Activated T-cell treated with anti-CD3 and anti-CD28 coated beads, Interleukin-2, amount 50 U/mL, for 4 hours (primary cell): ENCODE results near the gene OBP2A. TPM values are rescaled to one million over a fixed set of nuclear protein-coding genes. Genes with fewer than 3 reads are reported as not detected.
"Not testable (repeated sequence)": the region's sequence is repeated elsewhere in the genome, so short reads cannot be mapped to it uniquely, and the experiment has no call there.

Source experiments
- ATAC-seq, 2 donors: fragments of 200-7000 bp; cut with Tn5 transposase; one replicate each; pipeline ENCODE4 v1.10.0; 2021
- DNase-seq: peaks from one replicate; pipeline ENCODE4 v3.0.0-alpha.2; 2020
- H3K27me3 Mint-ChIP-seq: one replicate; pipeline ENCODE4 v1.8.0; 2021; ENCODE audit warnings: low read depth, mixed read lengths
- H3K36me3 Mint-ChIP-seq: one replicate; pipeline ENCODE4 v1.8.0; 2022; ENCODE audit warnings: mixed read lengths; ENCODE audit not compliant: insufficient read depth
- H3K4me1 Mint-ChIP-seq: one replicate; pipeline ENCODE4 v1.8.0; 2021; ENCODE audit warnings: low read depth, mixed read lengths
- H3K4me3 Mint-ChIP-seq: one replicate; pipeline ENCODE4 v1.8.0; 2021; ENCODE audit warnings: mild to moderate bottlenecking, moderate library complexity, mixed read lengths
- H3K9me3 Mint-ChIP-seq: one replicate; pipeline ENCODE4 v1.8.0; 2021; ENCODE audit warnings: mixed read lengths
- total RNA-seq, 3 donors: library from RNA; stranded (reverse); gene quantifications; one replicate each; pipeline ENCODE4 v1.2.1, GENCODE V29; 2021

Gene OBP2A
- total RNA-seq, 3 donors from 2014 or later = not detected

- no peak for ATAC-seq
- H3K36me3 Mint-ChIP-seq = peaks cover 17% of the 10 kb centered on the region
- DNase-seq = no peak
- peaks cover 17% of the 10 kb centered on the region for H3K4me1 Mint-ChIP-seq
- no peak overlapping the region for H3K4me3 Mint-ChIP-seq
- H3K9me3 Mint-ChIP-seq = peaks cover 11% of the 10 kb centered on the region
- no peaks in the 10 kb centered on the region for H3K27me3 Mint-ChIP-seq
Observed at GRCh38 chr9:135505406-135506187, 40.3 kb upstream of the OBP2A start.

GRCh38 chr9:135506327-135507103, 39.4 kb upstream of the OBP2A start:
- DNase-seq = no peak
- H3K4me3 Mint-ChIP-seq = no peak overlapping the region
- peaks cover 11% of the 10 kb centered on the region for H3K9me3 Mint-ChIP-seq
- peaks cover 17% of the 10 kb centered on the region for H3K36me3 Mint-ChIP-seq
- peaks cover 16% of the 10 kb centered on the region for H3K4me1 Mint-ChIP-seq
- H3K27me3 Mint-ChIP-seq = no peaks in the 10 kb centered on the region
- ATAC-seq = no peak

- Mint-ChIP-seq H3K9me3 (peaks cover 11% of the 10 kb centered on the region), H3K4me1 (peaks cover 8% of the 10 kb centered on the region)
- no peak for ATAC-seq
Observed at GRCh38 chr9:135507104-135508035, 38.6 kb upstream of the OBP2A start.

GRCh38 chr9:135508211-135508820, 37.6 kb upstream of the OBP2A start:
- peaks cover 13% of the 10 kb centered on the region for H3K36me3 Mint-ChIP-seq
- DNase-seq = no peak
- ATAC-seq = no peak
- peaks cover 4% of the 10 kb centered on the region for H3K4me1 Mint-ChIP-seq
- H3K4me3 Mint-ChIP-seq = no peak overlapping the region
- H3K9me3 Mint-ChIP-seq = peaks cover 11% of the 10 kb centered on the region
- H3K27me3 Mint-ChIP-seq = no peaks in the 10 kb centered on the region

More at GRCh38 chr9:135507104-135508035, 38.6 kb upstream of the OBP2A start:
- H3K4me3 Mint-ChIP-seq = no peak overlapping the region
- no peaks in the 10 kb centered on the region for H3K27me3 Mint-ChIP-seq
- no peak for DNase-seq
- peaks cover 17% of the 10 kb centered on the region for H3K36me3 Mint-ChIP-seq

GRCh38 chr9:135509458-135509857, 36.5 kb upstream of the OBP2A start:
- no peak overlapping the region for H3K4me3 Mint-ChIP-seq
- peaks cover 2% of the 10 kb centered on the region for H3K4me1 Mint-ChIP-seq
- no peak for DNase-seq
- H3K9me3 Mint-ChIP-seq = peaks cover 11% of the 10 kb centered on the region
- H3K36me3 Mint-ChIP-seq = peaks cover 4% of the 10 kb centered on the region
- no peaks in the 10 kb centered on the region for H3K27me3 Mint-ChIP-seq
- no peak for ATAC-seq

- Mint-ChIP-seq H3K4me3 (no peak overlapping the region), H3K4me1 (no peaks in the 10 kb centered on the region), H3K9me3 (peaks cover 11% of the 10 kb centered on the region), H3K36me3 (no peaks in the 10 kb centered on the region), H3K27me3 (no peaks in the 10 kb centered on the region)
- ATAC-seq = no peak
- no peak for DNase-seq
Observed at GRCh38 chr9:135512241-135512603, 33.7 kb upstream of the OBP2A start.

GRCh38 chr9:135512904-135513303, 33.0 kb upstream of the OBP2A start:
- Mint-ChIP-seq H3K4me3 (no peak overlapping the region), H3K27me3 (peaks cover 3% of the 10 kb centered on the region), H3K4me1 (no peaks in the 10 kb centered on the region), H3K36me3 (no peaks in the 10 kb centered on the region), H3K9me3 (peaks cover 11% of the 10 kb centered on the region)
- DNase-seq (no peak), ATAC-seq (no peak)

- no peak for DNase-seq
- Mint-ChIP-seq H3K27me3 (peaks cover 3% of the 10 kb centered on the region), H3K4me3 (no peak overlapping the region), H3K9me3 (peaks cover 11% of the 10 kb centered on the region), H3K36me3 (no peaks in the 10 kb centered on the region), H3K4me1 (no peaks in the 10 kb centered on the region)
- no peak for ATAC-seq
Observed at GRCh38 chr9:135513351-135513846, 32.5 kb upstream of the OBP2A start.

- H3K4me1 Mint-ChIP-seq, H3K9me3 Mint-ChIP-seq, H3K27me3 Mint-ChIP-seq, DNase-seq, H3K4me3 Mint-ChIP-seq, ATAC-seq, H3K36me3 Mint-ChIP-seq: not testable (repeated sequence)
Observed at GRCh38 chr9:135513906-135514305, 32.0 kb upstream of the OBP2A start.

GRCh38 chr9:135514342-135515082, 31.4 kb upstream of the OBP2A start:
- H3K36me3 Mint-ChIP-seq = no peaks in the 10 kb centered on the region
- no peak for ATAC-seq

GRCh38 chr9:135515083-135515951, 30.6 kb upstream of the OBP2A start:
- Mint-ChIP-seq H3K36me3 (no peaks in the 10 kb centered on the region), H3K4me3 (no peak overlapping the region), H3K27me3 (peaks cover 4% of the 10 kb centered on the region), H3K4me1 (no peaks in the 10 kb centered on the region), H3K9me3 (no peaks in the 10 kb centered on the region)
- no peak for DNase-seq
- no peak for ATAC-seq

More at GRCh38 chr9:135514342-135515082, 31.4 kb upstream of the OBP2A start:
- no peak for DNase-seq
- Mint-ChIP-seq H3K4me3 (no peak overlapping the region), H3K9me3 (peaks cover 1% of the 10 kb centered on the region), H3K27me3 (peaks cover 3% of the 10 kb centered on the region), H3K4me1 (no peaks in the 10 kb centered on the region)

- no peak for DNase-seq
- Mint-ChIP-seq H3K36me3 (no peaks in the 10 kb centered on the region), H3K4me3 (no peak overlapping the region), H3K4me1 (no peaks in the 10 kb centered on the region), H3K9me3 (no peaks in the 10 kb centered on the region), H3K27me3 (peaks cover 9% of the 10 kb centered on the region)
- no peak for ATAC-seq
Observed at GRCh38 chr9:135516132-135516860, 29.6 kb upstream of the OBP2A start.
